T-cell (primary cell): ENCODE measurements around the gene GATAD2A. TPM values are rescaled to one million over a fixed set of nuclear protein-coding genes. Genes with fewer than 3 reads are reported as not detected.

ENCODE experiments used
- ATAC-seq, 4 experiments: fragments of 200-7000 bp in 3 of 4; fragments of 150-1000 bp in 1 of 4; cut with Tn5 transposase; replicated peaks in 1 of 4; 1 replicate in 3 of 4; 2 replicates in 1 of 4; pipeline ENCODE4 v1.10.0; 2021; ENCODE audit warnings: moderate library complexity in 3 of 4, mild to moderate bottlenecking in 2 of 4, moderate number of reproducible peaks in 1 of 4
- CTCF ChIA-PET, 2 donors: fragments of 300-600 bp; sonication (Branson Sonifier 250); formaldehyde crosslinking; loops; one replicate each; lab custom pipeline; 2022; ENCODE audit warnings: antibody characterized with exemption in 2 of 2; lab: Charles Lee
- POLR2A ChIA-PET, 2 donors: fragments of 300-600 bp; sonication (Branson Sonifier 250); formaldehyde crosslinking; loops; one replicate each; lab custom pipeline; 2022; ENCODE audit warnings: antibody characterized with exemption in 2 of 2; lab: Charles Lee
- DNase-seq, 35 experiments: peaks; one replicate each; pipeline versions ENCODE4 v3.0.0 to v3.0.0-alpha.2; 2013 to 2023
- H3K27ac ChIP-seq: one replicate; pipeline ENCODE4 v1.5.1; 2013; ENCODE audit warnings: low read length
- H3K27me3 ChIP-seq, 2 experiments: replicated peaks in 1 of 2; 1 replicate in 1 of 2; 2 replicates in 1 of 2; pipeline versions ENCODE4 v1.6.1 to v1.7.0; 2013; ENCODE audit warnings: low read length in 1 of 2, mixed read lengths in 1 of 2; ENCODE audit not compliant: control insufficient read depth in 2 of 2, insufficient read depth in 2 of 2; ENCODE audit errors: extremely low read depth in 1 of 2
- H3K36me3 ChIP-seq, 2 donors: 1 replicate in 1 of 2; 2 replicates in 1 of 2; pipeline versions ENCODE4 v1.6.1 to v1.7.0; 2013; ENCODE audit warnings: low read length in 1 of 2; ENCODE audit not compliant: control insufficient read depth in 2 of 2, insufficient read depth in 1 of 2; ENCODE audit errors: extremely low read depth in 1 of 2
- H3K4me1 ChIP-seq, 2 experiments: 1 replicate in 1 of 2; 2 replicates in 1 of 2; pipeline versions ENCODE4 v1.6.1 to v1.7.0; 2013; ENCODE audit warnings: low read length in 2 of 2, mixed read lengths in 1 of 2; ENCODE audit not compliant: insufficient read depth in 2 of 2, control insufficient read depth in 1 of 2; ENCODE audit errors: extremely low read depth in 1 of 2
- H3K4me3 ChIP-seq, 2 donors: 1 replicate in 1 of 2; 2 replicates in 1 of 2; pipeline versions ENCODE4 v1.5.1 to v1.7.0; 2013; ENCODE audit warnings: mild to moderate bottlenecking in 2 of 2, low read length in 1 of 2, moderate library complexity in 1 of 2; ENCODE audit not compliant: control insufficient read depth in 1 of 2; ENCODE audit errors: extremely low read depth in 1 of 2
- H3K9me3 ChIP-seq: 2 replicates; pipeline ENCODE4 v1.7.0; 2013
- H3K27ac Mint-ChIP-seq, 2 donors: one replicate each; pipeline ENCODE4 v1.8.0; 2020 to 2021; ENCODE audit warnings: mild to moderate bottlenecking in 2 of 2, mixed read lengths in 2 of 2
- H3K27me3 Mint-ChIP-seq, 2 donors: one replicate each; pipeline ENCODE4 v1.8.0; 2021 to 2022; ENCODE audit warnings: mixed read lengths in 2 of 2
- H3K36me3 Mint-ChIP-seq: one replicate; pipeline ENCODE4 v1.8.0; 2021; ENCODE audit warnings: mixed read lengths
- H3K4me1 Mint-ChIP-seq, 3 donors: one replicate each; pipeline ENCODE4 v1.8.0; 2020 to 2022; ENCODE audit warnings: mixed read lengths in 3 of 3, mild to moderate bottlenecking in 1 of 3
- H3K4me3 Mint-ChIP-seq, 3 donors: one replicate each; pipeline ENCODE4 v1.8.0; 2020 to 2022; ENCODE audit warnings: mild to moderate bottlenecking in 3 of 3, mixed read lengths in 3 of 3, moderate library complexity in 3 of 3
- H3K9me3 Mint-ChIP-seq, 3 donors: one replicate each; pipeline ENCODE4 v1.8.0; 2020 to 2022; ENCODE audit warnings: mixed read lengths in 3 of 3
- WGBS: methylation state at CpG from one replicate; pipeline ENCODE4 v1.1.5; 2013; ENCODE audit warnings: missing lambda C conversion rate; ENCODE audit not compliant: insufficient coverage; 5-methylcytosine and 5-hydroxymethylcytosine counted together
- total RNA-seq, 35 experiments: library from RNA in 6 of 35; stranded (reverse) in 6 of 35; fragments of 120-200 nt in 1 of 35; gene quantifications; one replicate each; pipeline versions ENCODE4 v1.2.1 to v1.2.4 and lab custom pipeline; 2013 to 2026

The GATAD2A gene
- total RNA-seq, 5 donors from 2014 or later (not counting 1 experiment from before 2014, with no cell fraction given), result 114 to 144 (median 133) TPM

DNA sequence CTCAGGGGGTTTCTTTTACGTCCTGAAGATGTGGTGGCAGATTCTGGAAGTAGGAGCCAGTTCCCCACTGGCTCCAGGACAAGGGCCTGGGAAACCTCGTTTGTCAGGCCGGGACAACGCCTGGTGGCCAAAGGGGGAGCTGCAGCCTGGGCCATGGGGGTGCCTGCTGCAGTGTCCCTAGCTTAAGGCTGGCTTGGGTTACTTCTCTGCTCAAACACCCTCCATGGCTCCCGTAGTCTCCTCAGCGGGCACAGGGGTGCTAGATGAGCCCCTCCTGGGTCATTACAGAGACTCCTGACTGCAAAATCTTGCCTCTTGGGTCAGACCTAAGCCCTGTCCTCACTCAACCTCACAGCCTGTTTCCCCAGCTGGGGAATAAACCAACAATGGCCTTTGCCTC lies 147.3 kb downstream of the GATAD2A start:
- peak in 7 of 35 experiments; percentile 17 to 47 (median 26) for DNase-seq
- WGBS, result 73% methylated on average over 6 of the region's 6 CpGs
- no peaks in the 10 kb centered on the region for H3K9me3 Mint-ChIP-seq

GRCh38 chr19:19553670-19554069 lies 148.2 kb downstream of the GATAD2A start:
- Mint-ChIP-seq H3K27me3 (no peaks in the 10 kb centered on the region), H3K27ac (no peak overlapping the region), H3K36me3 (peaks cover 2% of the 10 kb centered on the region), H3K9me3 (no peaks in the 10 kb centered on the region), H3K4me1 (peaks cover 3 to 5% (median 3%) of the 10 kb centered on the region in 3 donors), H3K4me3 (no peak overlapping the region)
- Histone ChIP-seq H3K9me3 (no peaks in the 10 kb centered on the region), H3K27ac (no peak overlapping the region), H3K4me1 (peaks cover 0 to 10% of the 10 kb centered on the region in 2 experiments), H3K4me3 (no peak overlapping the region), H3K36me3 (no peaks in the 10 kb centered on the region), H3K27me3 (peaks cover 0 to 17% of the 10 kb centered on the region in 2 experiments)
- ATAC-seq (no peak), DNase-seq (no peak)
- WGBS, result 88% methylated on average over 7 of the region's 10 CpGs
- ChIA-PET POLR2A (no interaction called here), CTCF (interaction anchor here (0.6 to 1.2 kb wide), 7 partner anchors 13 to 400 kb away, joined by 3 to 6 read pairs (median 4); no protein-coding TSS in a partner anchor)

More for the DNA sequence above, 147.3 kb downstream of the GATAD2A start:
- Histone ChIP-seq H3K4me1 (peaks cover 0 to 10% of the 10 kb centered on the region in 2 experiments), H3K9me3 (no peaks in the 10 kb centered on the region), H3K27ac (no peak overlapping the region), H3K27me3 (peaks cover 0 to 25% of the 10 kb centered on the region in 2 experiments), H3K4me3 (no peak overlapping the region), H3K36me3 (no peaks in the 10 kb centered on the region)
- peak in 2 of 4 experiments; percentile 31 to 53 for ATAC-seq
- no peaks in the 10 kb centered on the region for H3K27me3 Mint-ChIP-seq
- POLR2A ChIA-PET, result interaction anchor here in 1 of 2 donors (0.6 kb wide), 1 partner anchor 34 kb away, joined by 9 read pairs; no protein-coding TSS in a partner anchor
- CTCF ChIA-PET, result interaction anchor here in 1 of 2 donors (0.6 kb wide), 1 partner anchor 12 kb away, joined by 3 read pairs; no protein-coding TSS in a partner anchor
- H3K36me3 Mint-ChIP-seq, result no peaks in the 10 kb centered on the region
- H3K4me3 Mint-ChIP-seq, result no peak overlapping the region
- H3K27ac Mint-ChIP-seq, result no peak overlapping the region
- H3K4me1 Mint-ChIP-seq, result peaks cover 0 to 4% (median 3%) of the 10 kb centered on the region in 3 donors

DNA sequence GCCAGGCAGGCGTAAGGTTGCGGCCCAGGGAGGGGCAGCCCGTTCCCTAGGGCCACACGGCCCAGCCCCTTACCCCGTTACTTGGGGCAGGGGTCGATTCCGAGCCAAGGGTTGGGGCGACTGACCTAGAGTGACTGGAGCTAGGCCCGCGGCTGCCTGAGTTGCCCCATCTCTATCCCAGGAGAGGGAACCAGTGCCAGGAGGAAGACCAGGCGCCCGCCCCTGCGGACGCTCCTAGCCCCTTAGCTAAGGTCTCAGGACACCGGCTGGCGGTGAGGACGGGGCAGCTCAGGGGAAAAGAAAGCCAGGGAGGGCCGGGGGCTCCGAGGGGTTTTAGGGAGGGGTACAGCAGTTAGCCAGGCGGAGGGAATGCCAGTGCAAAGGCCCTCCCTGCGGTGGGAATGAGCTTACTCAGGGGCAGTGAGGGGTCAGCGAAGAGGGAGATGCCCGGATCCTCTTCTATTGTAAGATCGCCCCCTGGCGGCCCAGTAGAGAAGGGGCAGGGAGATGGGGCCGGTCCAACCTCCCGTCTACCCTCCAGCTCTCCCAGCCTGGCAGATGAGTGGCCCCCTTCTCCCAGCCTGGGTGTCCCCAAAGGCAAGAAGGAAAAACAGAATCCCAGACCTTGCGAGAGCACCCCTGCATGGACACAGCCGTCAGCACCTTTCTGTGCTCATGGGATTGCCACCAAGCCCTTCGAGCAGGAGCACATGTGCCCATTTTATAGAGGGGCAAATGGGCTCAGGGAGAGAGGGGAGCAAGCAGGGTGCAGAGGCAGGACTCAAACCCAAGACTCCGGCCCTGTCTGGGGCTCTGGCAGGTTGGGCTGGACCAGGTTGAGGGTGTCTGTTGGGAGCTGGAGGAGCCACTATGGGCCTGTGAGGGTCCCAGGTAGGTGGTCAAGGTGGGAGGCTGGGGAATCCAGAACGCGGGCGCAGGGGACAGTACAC lies 148.9 kb downstream of the GATAD2A start:
- POLR2A ChIA-PET, result no interaction called here
- H3K4me1 Mint-ChIP-seq, result peaks cover 9 to 11% (median 10%) of the 10 kb centered on the region in 3 donors
- H3K27me3 Mint-ChIP-seq, result no peaks in the 10 kb centered on the region
- H3K27ac ChIP-seq, result no peak overlapping the region
- peaks cover 0 to 12% of the 10 kb centered on the region in 2 experiments for H3K27me3 ChIP-seq
- WGBS, result 78% methylated on average over 23 of the region's 34 CpGs
- H3K36me3 ChIP-seq, result no peaks in the 10 kb centered on the region
- no peaks in the 10 kb centered on the region for H3K9me3 Mint-ChIP-seq
- peaks cover 8% of the 10 kb centered on the region for H3K36me3 Mint-ChIP-seq
- peaks cover 2 to 11% of the 10 kb centered on the region in 2 experiments for H3K4me1 ChIP-seq
- no peak overlapping the region for H3K4me3 ChIP-seq
- H3K9me3 ChIP-seq, result no peaks in the 10 kb centered on the region
- CTCF ChIA-PET, result interaction anchor here (0.5 to 1.2 kb wide), 8 partner anchors 12 to 400 kb away, joined by 3 to 6 read pairs (median 4); no protein-coding TSS in a partner anchor
- DNase-seq, result peak in 23 of 35 experiments; percentile 22 to 70 (median 39)
- no peak overlapping the region for H3K27ac Mint-ChIP-seq
- H3K4me3 Mint-ChIP-seq, result no peak overlapping the region
- ATAC-seq, result peak; percentile 53 to 68 (median 57)

DNA sequence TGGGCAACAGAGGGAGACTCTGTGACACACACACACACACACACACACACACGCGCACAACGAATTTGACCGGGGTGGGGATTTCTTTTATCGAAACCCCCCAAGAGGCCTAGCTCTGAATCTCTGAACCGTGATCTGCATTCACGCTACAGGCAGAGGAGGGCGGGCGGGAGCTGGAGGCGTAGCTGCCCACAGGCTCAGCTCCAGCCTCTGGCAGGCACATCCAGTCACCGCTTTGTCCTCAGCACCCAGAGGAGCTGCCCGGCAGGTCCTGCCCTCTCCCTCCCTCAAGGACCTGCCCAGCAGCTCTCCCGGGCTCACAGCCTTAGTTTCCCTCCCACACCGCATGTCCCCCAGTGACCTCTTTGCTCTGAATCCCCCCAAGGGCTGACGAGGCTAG lies 152.6 kb downstream of the GATAD2A start:
- peaks cover 23 to 27% (median 25%) of the 10 kb centered on the region in 3 donors for H3K4me1 Mint-ChIP-seq
- ATAC-seq (no peak), DNase-seq (no peak)
- peaks cover 19% of the 10 kb centered on the region for H3K36me3 Mint-ChIP-seq
- no peak overlapping the region for H3K4me3 ChIP-seq
- peaks cover 0 to 9% of the 10 kb centered on the region in 2 donors for H3K36me3 ChIP-seq
- H3K9me3 ChIP-seq, result no peaks in the 10 kb centered on the region
- no peaks in the 10 kb centered on the region for H3K27me3 Mint-ChIP-seq
- 87% methylated on average over 15 of the region's 15 CpGs for WGBS
- ChIA-PET POLR2A (no interaction called here), CTCF (no interaction called here)
- H3K4me3 Mint-ChIP-seq, result no peak overlapping the region
- no peaks in the 10 kb centered on the region for H3K27me3 ChIP-seq
- no peaks in the 10 kb centered on the region for H3K9me3 Mint-ChIP-seq
- peaks cover 7 to 24% of the 10 kb centered on the region in 2 experiments for H3K4me1 ChIP-seq
- H3K27ac ChIP-seq, result no peak overlapping the region
- H3K27ac Mint-ChIP-seq, result no peak overlapping the region

Other genes with a start within 250 kb of the GATAD2A start
- gene MEF2B, start 235.4 kb upstream of the GATAD2A start, total RNA-seq, result 1 to 10 TPM; 3.3 to 6.4 (median 6.0) TPM
- 10 to 100 TPM; 16.5 to 44.3 (median 35.5) TPM for gene BORCS8, start 213.5 kb upstream of the GATAD2A start, total RNA-seq
- 10 to 100 TPM; 63.8 to 92.8 (median 85.4) TPM for gene RFXANK, start 213.4 kb upstream of the GATAD2A start, total RNA-seq
- gene NR2C2AP, start 202.3 kb upstream of the GATAD2A start, total RNA-seq, result 10 to 100 TPM; 17.8 to 32.2 (median 28.6) TPM
- under 1 TPM in 2 of 5 donors, not detected in 3; 0.03 to 0.10 TPM for gene NCAN, start 193.7 kb upstream of the GATAD2A start, total RNA-seq
- gene TM6SF2, start 132.4 kb upstream of the GATAD2A start, total RNA-seq, result not detected
- 10 to 100 TPM; 59.5 to 89.8 (median 87.4) TPM for gene SUGP1, start 85.2 kb upstream of the GATAD2A start, total RNA-seq
- 100 to 1,000 TPM; 143 to 159 (median 150) TPM for gene MAU2, start 84.8 kb upstream of the GATAD2A start, total RNA-seq
- gene TSSK6, start 109.9 kb downstream of the GATAD2A start, total RNA-seq, result 10 to 100 TPM in 3 of 5 donors, 1 to 10 TPM in 2; 3.9 to 13.0 (median 11.0) TPM
- gene NDUFA13, start 110.5 kb downstream of the GATAD2A start, total RNA-seq, result 100 to 1,000 TPM; 188 to 235 (median 233) TPM
- gene YJEFN3, start 123.2 kb downstream of the GATAD2A start, total RNA-seq, result 10 to 100 TPM in 3 of 5 donors, 1 to 10 TPM in 2; 5.4 to 14.2 (median 12.5) TPM
- 1 to 10 TPM in 1 of 5 donors, under 1 TPM in 4; 0.23 to 1.3 (median 0.41) TPM for gene CILP2, start 132.6 kb downstream of the GATAD2A start, total RNA-seq
- 10 to 100 TPM; 40.9 to 48.3 (median 42.7) TPM for gene PBX4, start 213.0 kb downstream of the GATAD2A start, total RNA-seq
- gene LPAR2, start 222.5 kb downstream of the GATAD2A start, total RNA-seq, result 100 to 1,000 TPM in 1 of 5 donors, 10 to 100 TPM in 4; 78.3 to 106 (median 82.4) TPM
- 100 to 1,000 TPM in 4 of 5 donors, 10 to 100 TPM in 1; 99.5 to 148 (median 133) TPM for gene GMIP, start 238.0 kb downstream of the GATAD2A start, total RNA-seq